Right atrium auricular region (tissue), 2 donors: ENCODE data around the gene UBXN6. TPM values are rescaled to one million over a fixed set of nuclear protein-coding genes. Genes with fewer than 3 reads are reported as not detected.

Experiments used
- DNase-seq: peaks from one replicate; pipeline ENCODE4 v3.0.0-alpha.2; 2019; ENCODE audit warnings: low spot score
- H3K27ac ChIP-seq, 2 donors: fragments of 200-600 bp; sonication (generic); 1 replicate in 1 of 2; 2 replicates in 1 of 2; pipeline ENCODE4 v1.5.1; 2016 to 2019
- H3K27me3 ChIP-seq, 2 donors: fragments of 200-600 bp; sonication (generic); one replicate each; pipeline versions ENCODE4 v1.5.1 to v1.6.0; 2017 to 2019
- H3K36me3 ChIP-seq: fragments of 200-600 bp; sonication (generic); one replicate; pipeline ENCODE4 v1.5.1; 2016
- H3K4me1 ChIP-seq, 2 donors: fragments of 200-600 bp; sonication (generic); one replicate each; pipeline versions ENCODE4 v1.5.1 to v1.6.0; 2017 to 2019
- H3K4me3 ChIP-seq, 2 donors: fragments of 200-600 bp; sonication (generic); 1 replicate in 1 of 2; 2 replicates in 1 of 2; pipeline ENCODE4 v1.5.1; 2017 to 2019; ENCODE audit warnings: mild to moderate bottlenecking in 1 of 2, moderate library complexity in 1 of 2
- H3K9me3 ChIP-seq, 2 donors: fragments of 200-600 bp; sonication (generic); one replicate each; pipeline ENCODE4 v1.5.1; 2019
- total RNA-seq, 2 donors: library from RNA; depleted of rRNA; stranded (reverse); fragments of >200 nt; gene quantifications; one replicate each; pipeline ENCODE4 v1.1.0, GENCODE V29; 2016
- TF ChIP-seq, protein P1 (sequence below), 2 donors: fragments of 200-600 bp; sonication (generic); IDR thresholded peaks; one replicate each; pipeline ENCODE4 v1.5.1; 2019; ENCODE audit warnings: antibody characterized with exemption in 2 of 2

The UBXN6 gene
- total RNA-seq, 2 donors from 2014 or later = 52.8 to 100 TPM

DNA sequence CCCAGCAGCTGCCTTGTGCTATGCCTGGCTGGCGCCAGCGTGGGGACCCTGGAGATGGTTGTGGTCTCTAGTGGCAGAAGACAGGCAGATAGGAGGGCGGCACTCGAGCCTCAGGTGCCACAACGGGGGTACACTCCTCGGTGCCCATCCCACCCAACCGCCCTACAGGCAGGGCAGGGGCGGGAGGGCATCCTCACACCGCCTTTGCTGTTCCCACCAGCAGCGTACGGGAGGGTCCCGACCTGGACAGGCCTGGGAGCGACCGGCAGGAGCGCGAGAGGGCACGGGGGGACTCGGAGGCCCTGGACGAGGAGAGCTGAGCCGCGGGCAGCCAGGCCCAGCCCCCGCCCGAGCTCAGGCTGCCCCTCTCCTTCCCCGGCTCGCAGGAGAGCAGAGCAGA, 44.1 kb upstream of the UBXN6 start:
- no peak for DNase-seq
- Histone ChIP-seq H3K4me3 (no peak overlapping the region), H3K36me3 (peaks cover 92% of the 10 kb centered on the region), H3K27me3 (no peaks in the 10 kb centered on the region), H3K27ac (no peak overlapping the region), H3K9me3 (no peaks in the 10 kb centered on the region), H3K4me1 (peaks cover 0 to 4% of the 10 kb centered on the region in 2 donors)
- TF ChIP-seq, protein P1, sequence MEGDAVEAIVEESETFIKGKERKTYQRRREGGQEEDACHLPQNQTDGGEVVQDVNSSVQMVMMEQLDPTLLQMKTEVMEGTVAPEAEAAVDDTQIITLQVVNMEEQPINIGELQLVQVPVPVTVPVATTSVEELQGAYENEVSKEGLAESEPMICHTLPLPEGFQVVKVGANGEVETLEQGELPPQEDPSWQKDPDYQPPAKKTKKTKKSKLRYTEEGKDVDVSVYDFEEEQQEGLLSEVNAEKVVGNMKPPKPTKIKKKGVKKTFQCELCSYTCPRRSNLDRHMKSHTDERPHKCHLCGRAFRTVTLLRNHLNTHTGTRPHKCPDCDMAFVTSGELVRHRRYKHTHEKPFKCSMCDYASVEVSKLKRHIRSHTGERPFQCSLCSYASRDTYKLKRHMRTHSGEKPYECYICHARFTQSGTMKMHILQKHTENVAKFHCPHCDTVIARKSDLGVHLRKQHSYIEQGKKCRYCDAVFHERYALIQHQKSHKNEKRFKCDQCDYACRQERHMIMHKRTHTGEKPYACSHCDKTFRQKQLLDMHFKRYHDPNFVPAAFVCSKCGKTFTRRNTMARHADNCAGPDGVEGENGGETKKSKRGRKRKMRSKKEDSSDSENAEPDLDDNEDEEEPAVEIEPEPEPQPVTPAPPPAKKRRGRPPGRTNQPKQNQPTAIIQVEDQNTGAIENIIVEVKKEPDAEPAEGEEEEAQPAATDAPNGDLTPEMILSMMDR (IDR thresholded peaks at IDR 0.05) = no peak

DNA sequence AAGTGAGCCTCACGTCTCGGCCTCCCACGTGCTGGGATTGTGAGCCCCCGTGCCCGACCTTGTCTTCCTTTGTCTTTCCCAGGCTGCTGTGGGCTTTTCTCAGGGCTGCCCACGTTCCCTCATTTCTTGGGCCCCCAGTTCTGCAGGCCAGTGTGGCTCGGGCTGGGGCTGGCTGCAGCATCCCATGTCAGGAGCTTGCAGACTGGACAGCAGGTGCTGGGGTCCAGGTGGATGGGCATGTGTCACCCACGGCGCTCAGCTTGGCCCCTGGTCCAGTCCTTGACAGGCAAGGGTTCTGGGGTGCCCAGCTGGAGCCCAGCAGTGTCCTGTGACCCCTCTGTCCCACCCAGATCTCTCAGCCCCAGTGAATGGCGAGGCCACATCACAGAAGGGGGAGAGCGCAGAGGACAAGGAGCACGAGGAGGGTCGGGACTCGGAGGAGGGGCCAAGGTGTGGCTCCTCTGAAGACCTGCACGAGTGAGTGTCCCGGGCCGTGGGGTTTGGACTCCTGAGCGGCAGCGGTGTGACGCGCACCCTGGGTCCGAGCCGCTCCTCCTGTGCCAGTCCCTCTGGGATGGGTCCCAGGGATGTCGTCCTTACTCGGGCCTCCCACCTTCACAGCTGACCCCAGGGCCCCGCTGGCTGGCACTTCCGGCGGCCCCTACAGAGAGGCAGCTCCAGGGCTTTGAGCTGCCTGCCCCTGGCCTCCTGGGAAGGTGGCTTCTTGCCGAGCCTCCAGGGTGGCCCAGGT, 43.4 kb upstream of the UBXN6 start:
- peaks cover 91% of the 10 kb centered on the region for H3K36me3 ChIP-seq
- H3K27ac ChIP-seq = no peak overlapping the region

DNA sequence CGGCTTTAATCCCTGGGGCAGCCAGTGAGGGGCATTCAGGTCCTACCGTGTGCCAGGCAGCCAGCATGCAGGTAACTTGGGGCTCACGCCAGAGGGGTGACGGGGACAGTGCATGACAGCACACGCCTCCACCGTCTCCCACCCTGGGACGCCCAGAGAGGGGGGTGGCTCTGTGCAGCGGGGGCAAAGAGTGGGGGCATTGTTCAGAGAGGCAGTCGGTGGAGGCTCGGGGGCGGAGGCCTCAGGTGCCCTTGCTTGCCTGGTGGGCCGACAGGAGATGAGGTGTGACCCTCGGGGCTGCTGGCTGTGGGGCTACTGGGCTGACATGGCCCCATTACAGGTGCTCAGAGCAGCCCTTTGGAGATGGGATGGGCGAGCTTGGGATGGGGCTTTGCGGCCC, 42.3 kb upstream of the UBXN6 start:
- H3K4me1 ChIP-seq = no peaks in the 10 kb centered on the region
- DNase-seq = no peak
- H3K9me3 ChIP-seq = no peaks in the 10 kb centered on the region
- no peak overlapping the region for H3K4me3 ChIP-seq
- no peak overlapping the region for H3K27ac ChIP-seq
- peaks cover 89% of the 10 kb centered on the region for H3K36me3 ChIP-seq
- TF ChIP-seq, protein P1 (IDR thresholded peaks at IDR 0.05) = no peak
- H3K27me3 ChIP-seq = no peaks in the 10 kb centered on the region

More for the DNA sequence above, 43.4 kb upstream of the UBXN6 start:
- TF ChIP-seq, protein P1 (IDR thresholded peaks at IDR 0.05) = no peak
- Histone ChIP-seq H3K4me1 (no peaks in the 10 kb centered on the region), H3K27me3 (no peaks in the 10 kb centered on the region), H3K4me3 (no peak overlapping the region), H3K9me3 (no peaks in the 10 kb centered on the region)
- DNase-seq = no peak

DNA sequence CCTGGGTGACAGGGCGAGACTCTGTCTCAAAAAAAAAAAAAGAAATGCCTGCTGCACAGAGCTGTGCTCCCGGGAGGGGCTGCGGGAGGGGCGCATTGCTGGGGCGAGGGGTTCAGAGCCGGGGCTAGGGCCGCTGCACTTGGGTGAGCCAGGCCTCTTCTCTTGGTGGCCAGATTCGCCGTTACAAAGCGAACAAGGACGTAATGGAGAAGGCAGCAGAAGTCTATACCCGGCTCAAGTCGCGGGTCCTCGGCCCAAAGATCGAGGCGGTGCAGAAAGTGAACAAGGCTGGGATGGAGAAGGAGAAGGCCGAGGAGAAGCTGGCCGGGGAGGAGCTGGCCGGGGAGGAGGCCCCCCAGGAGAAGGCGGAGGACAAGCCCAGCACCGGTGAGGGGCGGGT, 41.7 kb upstream of the UBXN6 start:
- TF ChIP-seq, protein P1 (IDR thresholded peaks at IDR 0.05) = no peak
- no peak overlapping the region for H3K4me3 ChIP-seq
- H3K27me3 ChIP-seq = no peaks in the 10 kb centered on the region
- H3K36me3 ChIP-seq = peaks cover 89% of the 10 kb centered on the region
- H3K27ac ChIP-seq = no peak overlapping the region
- no peaks in the 10 kb centered on the region for H3K4me1 ChIP-seq
- H3K9me3 ChIP-seq = no peaks in the 10 kb centered on the region
- DNase-seq = no peak

DNA sequence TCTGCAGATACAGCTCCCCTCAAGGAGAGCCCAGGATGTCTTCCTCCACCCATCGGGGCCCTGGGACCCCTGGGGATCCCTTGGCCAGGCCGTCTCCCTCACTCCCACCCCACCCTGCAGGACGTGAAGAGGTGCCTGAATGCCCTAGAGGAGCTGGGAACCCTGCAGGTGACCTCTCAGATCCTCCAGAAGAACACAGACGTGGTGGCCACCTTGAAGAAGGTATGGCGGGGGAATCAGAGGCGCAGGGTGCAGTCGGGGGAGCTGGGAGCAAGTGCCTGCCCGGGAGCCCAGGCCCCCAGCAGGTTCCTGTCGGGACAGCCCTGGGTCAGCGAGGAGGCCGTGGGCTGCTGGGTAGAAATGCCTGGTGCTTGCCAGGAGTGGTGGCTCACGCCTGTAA, 41.1 kb upstream of the UBXN6 start:
- no peaks in the 10 kb centered on the region for H3K4me1 ChIP-seq

More for the DNA sequence above, 41.1 kb upstream of the UBXN6 start:
- H3K4me3 ChIP-seq = no peak overlapping the region
- no peaks in the 10 kb centered on the region for H3K27me3 ChIP-seq
- TF ChIP-seq, protein P1 (IDR thresholded peaks at IDR 0.05) = no peak
- no peak overlapping the region for H3K27ac ChIP-seq
- H3K9me3 ChIP-seq = no peaks in the 10 kb centered on the region
- H3K36me3 ChIP-seq = peaks cover 89% of the 10 kb centered on the region
- DNase-seq = no peak
